HepG2 (cell line): ENCODE results near the gene TBL2. TPM values are rescaled to one million over a fixed set of nuclear protein-coding genes. Genes with fewer than 3 reads are reported as not detected.

ENCODE experiments used
- BCL6 ChIP-seq: IDR thresholded peaks from 2 replicates; pipeline ENCODE4 v1.6.1; 2016; ENCODE audit warnings: missing genetic modification reagents, missing compliant biosample characterization
- CENPX ChIP-seq: sonication (generic); formaldehyde crosslinking; IDR thresholded peaks from 2 replicates; pipeline ENCODE4 v1.9.0; 2021; ENCODE audit warnings: mild to moderate bottlenecking, missing genetic modification reagents, moderate library complexity
- EED ChIP-seq: sonication (generic); formaldehyde crosslinking; IDR thresholded peaks from 2 replicates; pipeline ENCODE4 v1.5.0; 2020; ENCODE audit warnings: mild to moderate bottlenecking, missing genetic modification reagents
- HNF4G ChIP-seq, 2 experiments: sonication (generic) in 1 of 2; formaldehyde crosslinking in 1 of 2; IDR thresholded peaks; 2 replicates each; pipeline versions ENCODE4 v1.4.0 to v1.6.1; 2011 to 2020; ENCODE audit warnings: borderline replicate concordance in 2 of 2, low read depth in 2 of 2, mild to moderate bottlenecking in 2 of 2, low read length in 1 of 2, missing genetic modification reagents in 1 of 2, moderate library complexity in 1 of 2
- KDM2A ChIP-seq: sonication (generic); formaldehyde crosslinking; IDR thresholded peaks from 2 replicates; pipeline ENCODE4 v1.4.0; 2020; ENCODE audit warnings: low read depth, missing genetic modification reagents, borderline replicate concordance
- MAFK ChIP-seq, 2 experiments: IDR thresholded peaks in 1 of 2; conservative IDR thresholded peaks in 1 of 2; 2 replicates each; pipeline ENCODE4 v1.6.1; 2011; ENCODE audit warnings: improper control_type of control experiment in 2 of 2, low read length in 2 of 2
- MTA1 ChIP-seq: sonication (generic); formaldehyde crosslinking; IDR thresholded peaks from 2 replicates; pipeline ENCODE4 v1.4.0; 2020; ENCODE audit warnings: missing genetic modification reagents, mild to moderate bottlenecking, borderline replicate concordance
- MTF2 ChIP-seq: sonication (generic); formaldehyde crosslinking; IDR thresholded peaks from 2 replicates; pipeline ENCODE4 v1.5.0; 2020; ENCODE audit warnings: missing genetic modification reagents, borderline replicate concordance
- SOX13 ChIP-seq, 3 experiments: fragments of 450-650 bp in 1 of 3; sonication (generic) in 1 of 3; formaldehyde crosslinking in 1 of 3; IDR thresholded peaks in 2 of 3; conservative IDR thresholded peaks in 1 of 3; 2 replicates each; pipeline versions ENCODE4 v1.5.0 to v1.6.1; 2016 to 2020; ENCODE audit warnings: antibody characterized with exemption in 1 of 3, mild to moderate bottlenecking in 1 of 3, missing compliant biosample characterization in 1 of 3, missing genetic modification reagents in 1 of 3, moderate library complexity in 1 of 3
- TAF15 ChIP-seq: fragments of 200-400 bp; formaldehyde crosslinking; IDR thresholded peaks from one replicate; pipeline ENCODE4 v1.6.1; 2018; ENCODE audit warnings: mild to moderate bottlenecking, low read depth, low read length; ENCODE audit not compliant: poor library complexity, severe bottlenecking
- ZC3H13 ChIP-seq: sonication (generic); formaldehyde crosslinking; IDR thresholded peaks from 2 replicates; pipeline ENCODE4 v1.8.1; 2023; ENCODE audit warnings: mild to moderate bottlenecking, missing genetic modification reagents, moderate library complexity
- ZNF263 ChIP-seq: sonication (generic); formaldehyde crosslinking; IDR thresholded peaks from 2 replicates; pipeline ENCODE4 v1.4.0; 2020; ENCODE audit warnings: missing genetic modification reagents
- ZNF567 ChIP-seq: sonication (generic); formaldehyde crosslinking; IDR thresholded peaks from 2 replicates; pipeline ENCODE4 v1.8.1; 2023; ENCODE audit warnings: mild to moderate bottlenecking, missing genetic modification reagents, borderline replicate concordance
- ZNF776 ChIP-seq: sonication (generic); formaldehyde crosslinking; IDR thresholded peaks from 2 replicates; pipeline ENCODE4 v1.4.0; 2020; ENCODE audit warnings: mild to moderate bottlenecking, missing genetic modification reagents
- polyA plus RNA-seq, 8 experiments: library from polyadenylated mRNA; depleted of rRNA in 3 of 8; stranded (reverse) in 7 of 8; unstranded in 1 of 8; fragments of >200 nt; fragmentation: Illumina TruSeq in 4 of 8; extraction: Trizol in 4 of 8; gene quantifications; 2 replicates each; pipeline versions ENCODE4 v1.2.1 to v1.2.3, GENCODE V29; 2011 to 2016; ENCODE audit warnings: low read depth in 4 of 8, missing spikeins in 1 of 8, mixed read lengths in 1 of 8; ENCODE audit not compliant: insufficient read depth in 1 of 8
- total RNA-seq, 5 experiments: library from RNA; depleted of rRNA; stranded (reverse); fragments of >200 nt; fragmentation: Illumina TruSeq; extraction: Trizol; gene quantifications; 2 replicates each; pipeline ENCODE4 v1.2.3, GENCODE V29; 2016; ENCODE audit warnings: low read depth in 1 of 5
- TF ChIP-seq, protein P1 (sequence below): sonication (generic); formaldehyde crosslinking; IDR thresholded peaks from 2 replicates; pipeline ENCODE4 v1.5.1; 2020; ENCODE audit warnings: mild to moderate bottlenecking, missing genetic modification reagents, borderline replicate concordance
- TF ChIP-seq, protein P2 (sequence below): sonication (generic); formaldehyde crosslinking; IDR thresholded peaks from 2 replicates; pipeline ENCODE4 v1.4.0; 2020; ENCODE audit warnings: missing genetic modification reagents
- TF ChIP-seq, protein P3 (sequence below): sonication (generic); formaldehyde crosslinking; IDR thresholded peaks from 2 replicates; pipeline ENCODE4 v1.5.0; 2020; ENCODE audit warnings: missing genetic modification reagents

Gene TBL2
- total and polyA plus RNA-seq, 2 of the 13 experiments (the other 11 are each of a cell fraction or from before 2014, with no cell fraction given): 43.4 to 47.2 TPM

DNA sequence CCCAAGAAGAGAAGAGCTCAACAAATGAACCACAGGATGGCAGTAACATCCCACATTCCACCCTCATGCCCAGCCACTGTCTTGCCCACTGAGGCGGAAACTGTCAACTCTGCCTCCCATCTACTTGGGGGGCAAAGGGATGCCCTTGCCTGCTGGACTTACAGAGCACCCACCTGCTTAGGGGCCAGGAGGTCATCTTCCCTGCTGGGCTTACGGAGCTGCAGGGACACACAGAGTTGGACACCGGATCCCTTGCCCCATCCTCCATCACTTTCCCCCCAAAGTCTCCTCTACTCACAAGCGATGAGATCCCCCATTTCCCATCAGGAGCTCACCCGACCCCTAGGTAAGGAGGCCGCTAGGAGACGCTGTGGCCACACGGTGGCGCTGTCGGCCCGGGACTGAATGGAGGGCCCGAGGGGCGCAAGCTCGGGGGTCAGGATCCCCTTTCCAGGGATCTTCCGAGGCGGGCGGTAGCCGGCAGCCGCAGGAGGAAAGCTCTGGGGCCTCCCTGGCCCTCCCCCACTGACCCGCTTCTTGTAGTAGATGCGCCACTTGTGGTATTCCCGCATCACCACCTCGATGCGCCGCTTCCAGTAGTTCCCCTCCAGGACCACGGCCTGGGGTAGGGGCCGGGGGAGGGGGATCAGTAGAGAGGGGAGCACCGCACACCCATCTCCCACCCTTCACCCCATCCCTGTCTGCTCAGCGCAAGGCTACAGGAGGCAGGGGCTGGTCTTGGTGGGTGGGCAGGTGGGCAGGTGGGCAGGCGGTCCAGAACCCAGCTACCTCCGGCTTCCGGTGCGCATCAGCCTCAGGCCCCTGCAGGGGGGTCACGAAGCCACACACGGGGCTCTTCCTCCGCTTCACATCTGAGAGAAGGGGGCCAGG is 28.7 kb upstream of the TBL2 start (continued):
- TF ChIP-seq HNF4G (IDR thresholded peaks at IDR 0.05; ENCODE audit: borderline replicate concordance, low read depth, low read length) (no peak), HNF4G (CRISPR knock-in tag; IDR thresholded peaks at IDR 0.05; ENCODE audit: borderline replicate concordance, low read depth) (0 out of 2 replicates have a peak, but pooled peaks have one; percentile 53), ZNF567 (0 out of 2 replicates have a peak, but pooled peaks have one; percentile 76), ZNF776 (CRISPR knock-in tag) (no peak), MTF2 (no peak), ZC3H13 (CRISPR knock-in tag) (peak; percentile 78), BCL6 (no peak), CENPX (CRISPR knock-in tag) (no peak), MAFK (conservative IDR thresholded peaks at IDR 0.05 in 1 of 2, IDR thresholded peaks at IDR 0.05 in 1 of 2; ENCODE audit: low read length in 2 of 2) (no peak), ZNF263 (no peak), MTA1 (CRISPR knock-in tag) (no peak), KDM2A (peak; percentile 44; the same call in 1 of the 2 replicates), EED (no peak), SOX13 (IDR thresholded peaks at IDR 0.05) (no peak), SOX13 (CRISPR knock-in tag; conservative IDR thresholded peaks at IDR 0.05 in 1 of 2, IDR thresholded peaks at IDR 0.05 in 1 of 2) (no peak), TAF15 (peak; percentile 37)
- TF ChIP-seq, protein P1, sequence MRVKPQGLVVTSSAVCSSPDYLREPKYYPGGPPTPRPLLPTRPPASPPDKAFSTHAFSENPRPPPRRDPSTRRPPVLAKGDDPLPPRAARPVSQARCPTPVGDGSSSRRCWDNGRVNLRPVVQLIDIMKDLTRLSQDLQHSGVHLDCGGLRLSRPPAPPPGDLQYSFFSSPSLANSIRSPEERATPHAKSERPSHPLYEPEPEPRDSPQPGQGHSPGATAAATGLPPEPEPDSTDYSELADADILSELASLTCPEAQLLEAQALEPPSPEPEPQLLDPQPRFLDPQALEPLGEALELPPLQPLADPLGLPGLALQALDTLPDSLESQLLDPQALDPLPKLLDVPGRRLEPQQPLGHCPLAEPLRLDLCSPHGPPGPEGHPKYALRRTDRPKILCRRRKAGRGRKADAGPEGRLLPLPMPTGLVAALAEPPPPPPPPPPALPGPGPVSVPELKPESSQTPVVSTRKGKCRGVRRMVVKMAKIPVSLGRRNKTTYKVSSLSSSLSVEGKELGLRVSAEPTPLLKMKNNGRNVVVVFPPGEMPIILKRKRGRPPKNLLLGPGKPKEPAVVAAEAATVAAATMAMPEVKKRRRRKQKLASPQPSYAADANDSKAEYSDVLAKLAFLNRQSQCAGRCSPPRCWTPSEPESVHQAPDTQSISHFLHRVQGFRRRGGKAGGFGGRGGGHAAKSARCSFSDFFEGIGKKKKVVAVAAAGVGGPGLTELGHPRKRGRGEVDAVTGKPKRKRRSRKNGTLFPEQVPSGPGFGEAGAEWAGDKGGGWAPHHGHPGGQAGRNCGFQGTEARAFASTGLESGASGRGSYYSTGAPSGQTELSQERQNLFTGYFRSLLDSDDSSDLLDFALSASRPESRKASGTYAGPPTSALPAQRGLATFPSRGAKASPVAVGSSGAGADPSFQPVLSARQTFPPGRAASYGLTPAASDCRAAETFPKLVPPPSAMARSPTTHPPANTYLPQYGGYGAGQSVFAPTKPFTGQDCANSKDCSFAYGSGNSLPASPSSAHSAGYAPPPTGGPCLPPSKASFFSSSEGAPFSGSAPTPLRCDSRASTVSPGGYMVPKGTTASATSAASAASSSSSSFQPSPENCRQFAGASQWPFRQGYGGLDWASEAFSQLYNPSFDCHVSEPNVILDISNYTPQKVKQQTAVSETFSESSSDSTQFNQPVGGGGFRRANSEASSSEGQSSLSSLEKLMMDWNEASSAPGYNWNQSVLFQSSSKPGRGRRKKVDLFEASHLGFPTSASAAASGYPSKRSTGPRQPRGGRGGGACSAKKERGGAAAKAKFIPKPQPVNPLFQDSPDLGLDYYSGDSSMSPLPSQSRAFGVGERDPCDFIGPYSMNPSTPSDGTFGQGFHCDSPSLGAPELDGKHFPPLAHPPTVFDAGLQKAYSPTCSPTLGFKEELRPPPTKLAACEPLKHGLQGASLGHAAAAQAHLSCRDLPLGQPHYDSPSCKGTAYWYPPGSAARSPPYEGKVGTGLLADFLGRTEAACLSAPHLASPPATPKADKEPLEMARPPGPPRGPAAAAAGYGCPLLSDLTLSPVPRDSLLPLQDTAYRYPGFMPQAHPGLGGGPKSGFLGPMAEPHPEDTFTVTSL (CRISPR knock-in tag): no peak
- TF ChIP-seq, protein P2, sequence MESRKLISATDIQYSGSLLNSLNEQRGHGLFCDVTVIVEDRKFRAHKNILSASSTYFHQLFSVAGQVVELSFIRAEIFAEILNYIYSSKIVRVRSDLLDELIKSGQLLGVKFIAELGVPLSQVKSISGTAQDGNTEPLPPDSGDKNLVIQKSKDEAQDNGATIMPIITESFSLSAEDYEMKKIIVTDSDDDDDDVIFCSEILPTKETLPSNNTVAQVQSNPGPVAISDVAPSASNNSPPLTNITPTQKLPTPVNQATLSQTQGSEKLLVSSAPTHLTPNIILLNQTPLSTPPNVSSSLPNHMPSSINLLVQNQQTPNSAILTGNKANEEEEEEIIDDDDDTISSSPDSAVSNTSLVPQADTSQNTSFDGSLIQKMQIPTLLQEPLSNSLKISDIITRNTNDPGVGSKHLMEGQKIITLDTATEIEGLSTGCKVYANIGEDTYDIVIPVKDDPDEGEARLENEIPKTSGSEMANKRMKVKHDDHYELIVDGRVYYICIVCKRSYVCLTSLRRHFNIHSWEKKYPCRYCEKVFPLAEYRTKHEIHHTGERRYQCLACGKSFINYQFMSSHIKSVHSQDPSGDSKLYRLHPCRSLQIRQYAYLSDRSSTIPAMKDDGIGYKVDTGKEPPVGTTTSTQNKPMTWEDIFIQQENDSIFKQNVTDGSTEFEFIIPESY (CRISPR knock-in tag): peak; percentile 86
- TF ChIP-seq, protein P3, sequence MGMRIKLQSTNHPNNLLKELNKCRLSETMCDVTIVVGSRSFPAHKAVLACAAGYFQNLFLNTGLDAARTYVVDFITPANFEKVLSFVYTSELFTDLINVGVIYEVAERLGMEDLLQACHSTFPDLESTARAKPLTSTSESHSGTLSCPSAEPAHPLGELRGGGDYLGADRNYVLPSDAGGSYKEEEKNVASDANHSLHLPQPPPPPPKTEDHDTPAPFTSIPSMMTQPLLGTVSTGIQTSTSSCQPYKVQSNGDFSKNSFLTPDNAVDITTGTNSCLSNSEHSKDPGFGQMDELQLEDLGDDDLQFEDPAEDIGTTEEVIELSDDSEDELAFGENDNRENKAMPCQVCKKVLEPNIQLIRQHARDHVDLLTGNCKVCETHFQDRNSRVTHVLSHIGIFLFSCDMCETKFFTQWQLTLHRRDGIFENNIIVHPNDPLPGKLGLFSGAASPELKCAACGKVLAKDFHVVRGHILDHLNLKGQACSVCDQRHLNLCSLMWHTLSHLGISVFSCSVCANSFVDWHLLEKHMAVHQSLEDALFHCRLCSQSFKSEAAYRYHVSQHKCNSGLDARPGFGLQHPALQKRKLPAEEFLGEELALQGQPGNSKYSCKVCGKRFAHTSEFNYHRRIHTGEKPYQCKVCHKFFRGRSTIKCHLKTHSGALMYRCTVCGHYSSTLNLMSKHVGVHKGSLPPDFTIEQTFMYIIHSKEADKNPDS (CRISPR knock-in tag): no peak
